OCI-LY1 (cell line): Measurements from ENCODE around the gene C4B.
"Not testable (repeated sequence)": the region's sequence is repeated elsewhere in the genome, so short reads cannot be mapped to it uniquely, and the experiment has no call there.

Experiments
- CTCF ChIP-seq: fragments of 200-600 bp; sonication (generic), shearing (Covaris generic); IDR thresholded peaks from 2 replicates; pipeline ENCODE4 v1.5.1; 2017; ENCODE audit warnings: mild to moderate bottlenecking, antibody characterized with exemption, low read length, moderate library complexity, mixed read lengths
- EZH2 ChIP-seq: fragments of 200-600 bp; sonication (generic), shearing (Covaris generic); IDR thresholded peaks from 2 replicates; pipeline ENCODE4 v1.8.0; 2017; ENCODE audit warnings: borderline replicate concordance, mixed run types, mild to moderate bottlenecking, antibody characterized with exemption, low read length, moderate library complexity, mixed read lengths

- not testable (repeated sequence) for TF ChIP-seq CTCF, EZH2
These were observed 5.1 kb upstream of the C4B start for GRCh38 chr6:32009537-32009936.
